Gastrocnemius medialis (tissue), 4 donors: ENCODE measurements around the gene KRT14.

Source experiments
- CTCF ChIP-seq, 5 experiments: fragments of 450-650 bp in 3 of 5; fragments of 200-600 bp in 2 of 5; sonication (generic) in 2 of 5; IDR thresholded peaks in 4 of 5; conservative IDR thresholded peaks in 1 of 5; 1 replicate in 4 of 5; 2 replicates in 1 of 5; pipeline ENCODE4 v1.5.1; 2016 to 2019; ENCODE audit warnings: antibody characterized with exemption in 5 of 5, mild to moderate bottlenecking in 3 of 5, moderate library complexity in 3 of 5
- POLR2A ChIP-seq, 2 donors: fragments of 450-650 bp; IDR thresholded peaks; one replicate each; pipeline ENCODE4 v1.6.1; 2017; ENCODE audit warnings: antibody characterized with exemption in 2 of 2, mild to moderate bottlenecking in 2 of 2, moderate library complexity in 2 of 2

- no peak for TF ChIP-seq CTCF (IDR thresholded peaks at IDR 0.05 in 4 of 5, conservative IDR thresholded peaks at IDR 0.05 in 1 of 5)
- no peak for TF ChIP-seq POLR2A (IDR thresholded peaks at IDR 0.05)
Observed at GRCh38 chr17:41617136-41617535, 30.4 kb upstream of the KRT14 start.
